HEK293 (cell line): ENCODE measurements around the gene CCT8.

Experiments
- CTCF ChIA-PET: fragments of 350-600 bp; formaldehyde crosslinking; extraction: SDS; loops from one replicate; lab custom pipeline; 2021; ENCODE audit warnings: antibody characterized with exemption; lab: Yijun Ruan, JAX
- POLR2A ChIA-PET: fragments of 300-600 bp; formaldehyde crosslinking; extraction: SDS; loops from one replicate; lab custom pipeline; 2020; ENCODE audit warnings: antibody characterized with exemption, inconsistent platforms; lab: Yijun Ruan, JAX
- H3K27ac ChIP-seq: fragments of 200-500 bp; sonication (Bioruptor generic); 2 replicates; pipeline ENCODE4 v1.5.1; 2014; ENCODE audit warnings: low read depth, low read length, control low read depth, inconsistent platforms; ENCODE audit errors: extremely low read depth
- H3K36me3 ChIP-seq, 2 experiments: fragments of 200-500 bp in 1 of 2; sonication (Bioruptor generic) in 1 of 2; 1 replicate in 1 of 2; 2 replicates in 1 of 2; pipeline ENCODE4 v1.5.1; 2014 to 2017; ENCODE audit warnings: inconsistent platforms in 2 of 2, low read length in 2 of 2; ENCODE audit not compliant: control insufficient read depth in 2 of 2, insufficient read depth in 1 of 2
- H3K4me1 ChIP-seq: fragments of 200-500 bp; sonication (Bioruptor generic); 2 replicates; pipeline ENCODE4 v1.5.1; 2014; ENCODE audit warnings: mild to moderate bottlenecking, low read length, inconsistent platforms; ENCODE audit not compliant: control insufficient read depth, insufficient read depth
- H3K4me3 ChIP-seq: 2 replicates; pipeline ENCODE4 v1.5.1; 2011; ENCODE audit warnings: low read depth, mild to moderate bottlenecking, control low read depth, low read length, moderate library complexity
- H3K9me3 ChIP-seq: fragments of 200-500 bp; sonication (Bioruptor generic); 2 replicates; pipeline ENCODE4 v1.5.1; 2014; ENCODE audit warnings: low read depth, low read length, inconsistent platforms; ENCODE audit not compliant: control insufficient read depth, insufficient read depth
- KLF1 ChIP-seq: fragments of 450-650 bp; formaldehyde crosslinking; IDR thresholded peaks from 2 replicates; pipeline ENCODE4 v1.5.1; 2016; ENCODE audit warnings: missing biosample characterization, missing genetic modification characterization
- KLF7 ChIP-seq: fragments of 450-650 bp; formaldehyde crosslinking; IDR thresholded peaks from 2 replicates; pipeline ENCODE4 v1.5.1; 2016; ENCODE audit warnings: missing biosample characterization, missing genetic modification characterization, borderline replicate concordance
- KLF9 ChIP-seq: fragments of 450-650 bp; formaldehyde crosslinking; IDR thresholded peaks from 2 replicates; pipeline ENCODE4 v1.5.1; 2016; ENCODE audit warnings: missing biosample characterization, missing genetic modification characterization, low read depth
- MEIS1 ChIP-seq: sonication (generic); formaldehyde crosslinking; IDR thresholded peaks from 2 replicates; pipeline ENCODE4 v1.8.1; 2022; ENCODE audit warnings: missing genetic modification reagents, mild to moderate bottlenecking, borderline replicate concordance
- SETDB1 ChIP-seq: IDR thresholded peaks from one replicate; pipeline ENCODE4 v1.6.1; 2017; ENCODE audit warnings: mild to moderate bottlenecking, low read length, moderate library complexity, mixed read lengths; ENCODE audit not compliant: insufficient read length
- ZEB2 ChIP-seq: fragments of 450-650 bp; formaldehyde crosslinking; IDR thresholded peaks from 2 replicates; pipeline ENCODE4 v1.5.1; 2016; ENCODE audit warnings: missing biosample characterization, missing genetic modification characterization
- ZIC2 ChIP-seq: fragments of 450-650 bp; formaldehyde crosslinking; IDR thresholded peaks from 2 replicates; pipeline ENCODE4 v1.5.1; 2016; ENCODE audit warnings: missing biosample characterization, missing genetic modification characterization
- ZNF175 ChIP-seq: fragments of 450-650 bp; formaldehyde crosslinking; IDR thresholded peaks from 2 replicates; pipeline ENCODE4 v1.5.1; 2016; ENCODE audit warnings: missing biosample characterization, missing genetic modification characterization
- ZNF274 ChIP-seq, 2 experiments: fragments of 200-500 bp in 1 of 2; fragments of 450-650 bp in 1 of 2; sonication (Bioruptor generic) in 1 of 2; formaldehyde crosslinking in 1 of 2; IDR thresholded peaks; 2 replicates each; pipeline versions ENCODE4 v1.5.1 to v1.6.1; 2014 to 2016; ENCODE audit warnings: borderline replicate concordance in 1 of 2, inconsistent platforms in 1 of 2, low read length in 1 of 2, missing biosample characterization in 1 of 2, missing genetic modification characterization in 1 of 2
- ZNF302 ChIP-seq: fragments of 450-650 bp; formaldehyde crosslinking; IDR thresholded peaks from 2 replicates; pipeline ENCODE4 v1.5.1; 2016; ENCODE audit warnings: missing biosample characterization, missing genetic modification characterization, low read depth
- ZNF354C ChIP-seq: fragments of 450-650 bp; formaldehyde crosslinking; IDR thresholded peaks from 2 replicates; pipeline ENCODE4 v1.5.1; 2016; ENCODE audit warnings: missing biosample characterization, missing genetic modification characterization, low read depth, borderline replicate concordance
- ZNF560 ChIP-seq: fragments of 450-650 bp; formaldehyde crosslinking; IDR thresholded peaks from 2 replicates; pipeline ENCODE4 v1.5.1; 2017; ENCODE audit warnings: missing biosample characterization, missing genetic modification characterization, borderline replicate concordance
- ZNF660 ChIP-seq: fragments of 450-650 bp; IDR thresholded peaks from 2 replicates; pipeline ENCODE4 v1.5.1; 2018; ENCODE audit warnings: missing biosample characterization, mild to moderate bottlenecking, missing genetic modification characterization
- ZNF677 ChIP-seq: fragments of 450-650 bp; IDR thresholded peaks from 2 replicates; pipeline ENCODE4 v1.5.0; 2018; ENCODE audit warnings: missing biosample characterization, mild to moderate bottlenecking, missing genetic modification characterization, moderate library complexity
- ZNF701 ChIP-seq: fragments of 450-650 bp; formaldehyde crosslinking; IDR thresholded peaks from 2 replicates; pipeline ENCODE4 v1.5.1; 2016; ENCODE audit warnings: missing biosample characterization, missing genetic modification characterization
- TF ChIP-seq, protein P1 (sequence below): fragments of 450-650 bp; formaldehyde crosslinking; IDR thresholded peaks from 2 replicates; pipeline ENCODE4 v1.5.1; 2016; ENCODE audit warnings: missing biosample characterization, missing genetic modification characterization
- TF ChIP-seq, protein P2 (sequence below): fragments of 450-650 bp; formaldehyde crosslinking; IDR thresholded peaks from 2 replicates; pipeline ENCODE4 v1.5.1; 2017; ENCODE audit warnings: missing biosample characterization, missing genetic modification characterization
- TF ChIP-seq, protein P3 (sequence below): fragments of 450-650 bp; formaldehyde crosslinking; IDR thresholded peaks from 2 replicates; pipeline ENCODE4 v1.5.1; 2017; ENCODE audit warnings: missing biosample characterization, missing genetic modification characterization
- TF ChIP-seq, protein P4 (sequence below): fragments of 450-650 bp; formaldehyde crosslinking; conservative IDR thresholded peaks from 2 replicates; pipeline ENCODE4 v1.5.1; 2016; ENCODE audit warnings: low read depth, missing biosample characterization, missing genetic modification characterization

The CCT8 gene

DNA sequence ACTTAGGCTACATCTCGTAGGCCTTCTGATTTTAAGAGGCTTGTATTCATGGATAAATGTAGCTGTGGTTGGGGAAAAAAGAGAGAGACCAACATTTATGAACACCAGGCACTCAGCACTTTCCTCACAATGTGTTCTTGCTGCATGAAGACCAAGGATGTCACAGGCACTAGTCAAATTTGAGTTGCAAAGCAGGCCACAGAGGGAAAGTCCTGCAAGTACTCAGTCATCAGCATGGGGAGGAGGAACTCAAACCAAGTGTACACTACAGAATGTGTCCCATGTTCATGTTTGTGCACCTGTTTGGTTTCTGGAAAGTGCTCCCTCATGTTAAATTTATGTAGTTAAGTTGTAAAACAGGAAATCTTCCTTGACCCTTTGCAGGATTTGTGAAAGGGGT, 48.3 kb upstream of the CCT8 start:
- Histone ChIP-seq H3K4me1 (0 out of 2 replicates have a peak, but pooled peaks cover 3% of the 10 kb centered on the region), H3K4me3 (no peak overlapping the region), H3K9me3 (no peaks in the 10 kb centered on the region), H3K27ac (no peak overlapping the region), H3K36me3 (no peaks in the 10 kb centered on the region)
- POLR2A ChIA-PET = no interaction called here
- TF ChIP-seq ZNF302 (no peak), KLF9 (no peak), KLF7 (tag by site-specific recombination) (no peak), ZNF677 (tag by site-specific recombination) (no peak), KLF1 (tag by site-specific recombination) (no peak), MEIS1 (CRISPR knock-in tag) (no peak), ZNF274 (IDR thresholded peaks at IDR 0.05; ENCODE audit: low read length) (no peak), ZNF274 (tag by site-specific recombination; IDR thresholded peaks at IDR 0.05; ENCODE audit: borderline replicate concordance) (no peak), ZEB2 (tag by site-specific recombination) (no peak), SETDB1 (no peak), ZNF354C (no peak), ZNF560 (tag by site-specific recombination) (no peak), ZNF701 (no peak), ZNF660 (tag by site-specific recombination) (no peak), ZNF175 (no peak), ZIC2 (tag by site-specific recombination) (no peak)
- TF ChIP-seq, protein P1, sequence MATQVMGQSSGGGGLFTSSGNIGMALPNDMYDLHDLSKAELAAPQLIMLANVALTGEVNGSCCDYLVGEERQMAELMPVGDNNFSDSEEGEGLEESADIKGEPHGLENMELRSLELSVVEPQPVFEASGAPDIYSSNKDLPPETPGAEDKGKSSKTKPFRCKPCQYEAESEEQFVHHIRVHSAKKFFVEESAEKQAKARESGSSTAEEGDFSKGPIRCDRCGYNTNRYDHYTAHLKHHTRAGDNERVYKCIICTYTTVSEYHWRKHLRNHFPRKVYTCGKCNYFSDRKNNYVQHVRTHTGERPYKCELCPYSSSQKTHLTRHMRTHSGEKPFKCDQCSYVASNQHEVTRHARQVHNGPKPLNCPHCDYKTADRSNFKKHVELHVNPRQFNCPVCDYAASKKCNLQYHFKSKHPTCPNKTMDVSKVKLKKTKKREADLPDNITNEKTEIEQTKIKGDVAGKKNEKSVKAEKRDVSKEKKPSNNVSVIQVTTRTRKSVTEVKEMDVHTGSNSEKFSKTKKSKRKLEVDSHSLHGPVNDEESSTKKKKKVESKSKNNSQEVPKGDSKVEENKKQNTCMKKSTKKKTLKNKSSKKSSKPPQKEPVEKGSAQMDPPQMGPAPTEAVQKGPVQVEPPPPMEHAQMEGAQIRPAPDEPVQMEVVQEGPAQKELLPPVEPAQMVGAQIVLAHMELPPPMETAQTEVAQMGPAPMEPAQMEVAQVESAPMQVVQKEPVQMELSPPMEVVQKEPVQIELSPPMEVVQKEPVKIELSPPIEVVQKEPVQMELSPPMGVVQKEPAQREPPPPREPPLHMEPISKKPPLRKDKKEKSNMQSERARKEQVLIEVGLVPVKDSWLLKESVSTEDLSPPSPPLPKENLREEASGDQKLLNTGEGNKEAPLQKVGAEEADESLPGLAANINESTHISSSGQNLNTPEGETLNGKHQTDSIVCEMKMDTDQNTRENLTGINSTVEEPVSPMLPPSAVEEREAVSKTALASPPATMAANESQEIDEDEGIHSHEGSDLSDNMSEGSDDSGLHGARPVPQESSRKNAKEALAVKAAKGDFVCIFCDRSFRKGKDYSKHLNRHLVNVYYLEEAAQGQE (tag by site-specific recombination) = no peak
- TF ChIP-seq, protein P2, sequence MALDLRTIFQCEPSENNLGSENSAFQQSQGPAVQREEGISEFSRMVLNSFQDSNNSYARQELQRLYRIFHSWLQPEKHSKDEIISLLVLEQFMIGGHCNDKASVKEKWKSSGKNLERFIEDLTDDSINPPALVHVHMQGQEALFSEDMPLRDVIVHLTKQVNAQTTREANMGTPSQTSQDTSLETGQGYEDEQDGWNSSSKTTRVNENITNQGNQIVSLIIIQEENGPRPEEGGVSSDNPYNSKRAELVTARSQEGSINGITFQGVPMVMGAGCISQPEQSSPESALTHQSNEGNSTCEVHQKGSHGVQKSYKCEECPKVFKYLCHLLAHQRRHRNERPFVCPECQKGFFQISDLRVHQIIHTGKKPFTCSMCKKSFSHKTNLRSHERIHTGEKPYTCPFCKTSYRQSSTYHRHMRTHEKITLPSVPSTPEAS (tag by site-specific recombination) = no peak
- TF ChIP-seq, protein P3, sequence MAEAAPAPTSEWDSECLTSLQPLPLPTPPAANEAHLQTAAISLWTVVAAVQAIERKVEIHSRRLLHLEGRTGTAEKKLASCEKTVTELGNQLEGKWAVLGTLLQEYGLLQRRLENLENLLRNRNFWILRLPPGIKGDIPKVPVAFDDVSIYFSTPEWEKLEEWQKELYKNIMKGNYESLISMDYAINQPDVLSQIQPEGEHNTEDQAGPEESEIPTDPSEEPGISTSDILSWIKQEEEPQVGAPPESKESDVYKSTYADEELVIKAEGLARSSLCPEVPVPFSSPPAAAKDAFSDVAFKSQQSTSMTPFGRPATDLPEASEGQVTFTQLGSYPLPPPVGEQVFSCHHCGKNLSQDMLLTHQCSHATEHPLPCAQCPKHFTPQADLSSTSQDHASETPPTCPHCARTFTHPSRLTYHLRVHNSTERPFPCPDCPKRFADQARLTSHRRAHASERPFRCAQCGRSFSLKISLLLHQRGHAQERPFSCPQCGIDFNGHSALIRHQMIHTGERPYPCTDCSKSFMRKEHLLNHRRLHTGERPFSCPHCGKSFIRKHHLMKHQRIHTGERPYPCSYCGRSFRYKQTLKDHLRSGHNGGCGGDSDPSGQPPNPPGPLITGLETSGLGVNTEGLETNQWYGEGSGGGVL = no peak
- TF ChIP-seq, protein P4, sequence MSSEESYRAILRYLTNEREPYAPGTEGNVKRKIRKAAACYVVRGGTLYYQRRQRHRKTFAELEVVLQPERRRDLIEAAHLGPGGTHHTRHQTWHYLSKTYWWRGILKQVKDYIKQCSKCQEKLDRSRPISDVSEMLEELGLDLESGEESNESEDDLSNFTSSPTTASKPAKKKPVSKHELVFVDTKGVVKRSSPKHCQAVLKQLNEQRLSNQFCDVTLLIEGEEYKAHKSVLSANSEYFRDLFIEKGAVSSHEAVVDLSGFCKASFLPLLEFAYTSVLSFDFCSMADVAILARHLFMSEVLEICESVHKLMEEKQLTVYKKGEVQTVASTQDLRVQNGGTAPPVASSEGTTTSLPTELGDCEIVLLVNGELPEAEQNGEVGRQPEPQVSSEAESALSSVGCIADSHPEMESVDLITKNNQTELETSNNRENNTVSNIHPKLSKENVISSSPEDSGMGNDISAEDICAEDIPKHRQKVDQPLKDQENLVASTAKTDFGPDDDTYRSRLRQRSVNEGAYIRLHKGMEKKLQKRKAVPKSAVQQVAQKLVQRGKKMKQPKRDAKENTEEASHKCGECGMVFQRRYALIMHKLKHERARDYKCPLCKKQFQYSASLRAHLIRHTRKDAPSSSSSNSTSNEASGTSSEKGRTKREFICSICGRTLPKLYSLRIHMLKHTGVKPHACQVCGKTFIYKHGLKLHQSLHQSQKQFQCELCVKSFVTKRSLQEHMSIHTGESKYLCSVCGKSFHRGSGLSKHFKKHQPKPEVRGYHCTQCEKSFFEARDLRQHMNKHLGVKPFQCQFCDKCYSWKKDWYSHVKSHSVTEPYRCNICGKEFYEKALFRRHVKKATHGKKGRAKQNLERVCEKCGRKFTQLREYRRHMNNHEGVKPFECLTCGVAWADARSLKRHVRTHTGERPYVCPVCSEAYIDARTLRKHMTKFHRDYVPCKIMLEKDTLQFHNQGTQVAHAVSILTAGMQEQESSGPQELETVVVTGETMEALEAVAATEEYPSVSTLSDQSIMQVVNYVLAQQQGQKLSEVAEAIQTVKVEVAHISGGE (tag by site-specific recombination) = no peak
- CTCF ChIA-PET = no interaction called here
